IMR-90 (cell line): ENCODE data around the gene SLC66A2.

ENCODE experiments used
- CTCF ChIP-seq: conservative IDR thresholded peaks from 2 replicates; pipeline ENCODE4 v1.5.1; 2012; ENCODE audit warnings: mild to moderate bottlenecking, low read depth, low read length, improper control_type of control experiment
- FOS ChIP-seq: fragments of 150-350 bp; IDR thresholded peaks from 2 replicates; pipeline ENCODE4 v1.6.1; 2016; ENCODE audit warnings: low read depth, low read length
- POLR2A ChIP-seq: IDR thresholded peaks from 2 replicates; pipeline ENCODE4 v1.6.1; 2012; ENCODE audit warnings: mild to moderate bottlenecking, low read depth, low read length

- no peak for TF ChIP-seq CTCF
- no peak for TF ChIP-seq POLR2A
- TF ChIP-seq FOS = no peak
Measured at GRCh38 chr18:79896738-79897137, 54.7 kb downstream of the SLC66A2 start.
